Activated naive CD4-positive, alpha-beta T cell treated with Interleukin-2 at 50 U/mL for 16 hours (primary cell): Measurements from ENCODE around the gene SLC29A1.

Experiments used
- DNase-seq: peaks from one replicate; pipeline ENCODE4 v3.0.0-alpha.2; 2020

Gene SLC29A1

GRCh38 chr6:44237813-44238433 lies 14.5 kb downstream of the SLC29A1 start:
- peak; percentile 82 for DNase-seq

GRCh38 chr6:44238687-44239350 lies 15.4 kb downstream of the SLC29A1 start:
- no peak for DNase-seq

DNA sequence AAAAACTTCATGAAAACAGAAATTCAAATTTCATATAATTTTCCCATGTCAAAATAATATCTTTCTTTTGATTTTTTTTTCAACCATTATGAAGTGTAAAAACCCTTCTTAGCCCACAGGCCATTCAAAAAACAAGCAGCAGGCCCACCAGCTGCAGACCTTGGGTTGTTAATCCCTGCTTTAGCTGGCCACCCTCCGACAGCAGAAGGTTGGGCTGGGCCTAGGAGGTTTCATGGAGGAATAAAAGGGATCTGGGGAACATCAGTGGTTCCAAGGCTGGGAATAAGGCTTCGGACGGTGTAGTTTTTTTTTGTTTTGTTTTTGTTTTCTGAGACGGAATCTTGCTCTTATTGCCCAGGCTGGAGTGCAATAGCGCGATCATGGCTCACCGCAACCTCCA lies 19.9 kb downstream of the SLC29A1 start:
- no peak for DNase-seq

DNA sequence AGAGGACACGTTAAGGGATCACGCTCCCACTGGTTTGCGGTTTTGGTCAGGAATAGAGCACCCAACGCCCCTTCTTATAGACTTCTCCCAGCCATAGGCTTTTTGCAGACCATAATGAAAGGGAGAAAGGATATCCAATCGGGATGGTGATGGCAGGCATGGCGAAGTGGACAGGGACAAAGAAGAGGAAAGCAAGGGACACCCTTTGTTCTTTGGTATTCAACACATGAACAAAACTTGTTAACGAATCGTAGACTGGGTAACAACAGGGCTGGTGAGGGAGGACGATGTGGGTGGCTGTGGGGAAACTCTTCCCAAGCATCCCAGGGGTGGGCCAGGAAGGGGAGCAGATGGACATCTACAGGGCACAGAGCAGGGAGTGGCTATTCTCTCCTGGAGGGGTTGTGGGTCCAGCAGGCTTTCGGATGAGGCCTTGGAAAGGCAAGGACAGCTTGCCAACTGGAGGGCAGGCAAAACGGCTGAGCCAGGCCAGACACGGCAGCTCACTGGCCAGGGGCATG lies 22.1 kb downstream of the SLC29A1 start:
- no peak for DNase-seq

GRCh38 chr6:44245912-44246662 lies 22.7 kb downstream of the SLC29A1 start:
- DNase-seq = peak; percentile 89

- DNase-seq = peak; percentile 98
Observed at GRCh38 chr6:44246663-44247337, 23.4 kb downstream of the SLC29A1 start, which contains the start of gene HSP90AB1. TSS of gene HSP90AB1 (plus strand) at chr6:44247101. CDS start at chr6:44248630, 1,529 bp downstream.

GRCh38 chr6:44247338-44248302 lies 24.2 kb downstream of the SLC29A1 start:
- peak; percentile 92 for DNase-seq

GRCh38 chr6:44248579-44248978 lies 25.2 kb downstream of the SLC29A1 start:
- DNase-seq = no peak

- DNase-seq = no peak
Observed at GRCh38 chr6:44249082-44249748, 25.8 kb downstream of the SLC29A1 start.

DNA sequence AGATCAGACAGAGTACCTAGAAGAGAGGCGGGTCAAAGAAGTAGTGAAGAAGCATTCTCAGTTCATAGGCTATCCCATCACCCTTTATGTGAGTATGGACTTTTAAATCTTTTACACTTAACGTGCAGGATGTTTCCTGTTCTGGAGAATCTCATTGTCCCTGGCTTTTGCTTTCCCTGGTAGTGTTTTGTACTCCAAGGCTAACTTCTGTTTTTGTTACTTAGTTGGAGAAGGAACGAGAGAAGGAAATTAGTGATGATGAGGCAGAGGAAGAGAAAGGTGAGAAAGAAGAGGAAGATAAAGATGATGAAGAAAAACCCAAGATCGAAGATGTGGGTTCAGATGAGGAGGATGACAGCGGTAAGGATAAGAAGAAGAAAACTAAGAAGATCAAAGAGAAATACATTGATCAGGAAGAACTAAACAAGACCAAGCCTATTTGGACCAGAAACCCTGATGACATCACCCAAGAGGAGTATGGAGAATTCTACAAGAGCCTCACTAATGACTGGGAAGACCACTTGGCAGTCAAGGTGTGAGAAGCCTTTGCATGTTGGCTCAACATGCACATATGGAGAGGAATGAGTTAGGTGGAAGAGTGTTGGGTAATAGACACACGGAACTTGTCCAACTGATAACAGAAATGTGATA lies 26.8 kb downstream of the SLC29A1 start:
- no peak for DNase-seq

DNA sequence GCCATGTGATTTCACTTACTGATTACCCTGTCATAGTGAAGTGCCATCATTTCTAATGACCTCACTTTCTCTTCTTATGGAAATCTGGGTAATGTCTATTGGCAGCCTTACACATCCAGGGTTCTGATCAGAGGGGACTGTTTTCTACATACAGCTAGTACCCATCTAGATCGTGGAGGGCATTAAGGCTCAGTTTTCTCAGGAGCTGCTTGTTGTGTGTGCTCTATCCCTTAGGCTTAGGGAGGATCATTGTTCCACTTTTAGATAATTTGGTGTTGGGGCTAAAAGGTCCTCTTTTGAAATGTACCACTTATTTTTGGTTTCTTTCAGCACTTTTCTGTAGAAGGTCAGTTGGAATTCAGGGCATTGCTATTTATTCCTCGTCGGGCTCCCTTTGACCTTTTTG lies 27.3 kb downstream of the SLC29A1 start:
- no peak for DNase-seq

DNA sequence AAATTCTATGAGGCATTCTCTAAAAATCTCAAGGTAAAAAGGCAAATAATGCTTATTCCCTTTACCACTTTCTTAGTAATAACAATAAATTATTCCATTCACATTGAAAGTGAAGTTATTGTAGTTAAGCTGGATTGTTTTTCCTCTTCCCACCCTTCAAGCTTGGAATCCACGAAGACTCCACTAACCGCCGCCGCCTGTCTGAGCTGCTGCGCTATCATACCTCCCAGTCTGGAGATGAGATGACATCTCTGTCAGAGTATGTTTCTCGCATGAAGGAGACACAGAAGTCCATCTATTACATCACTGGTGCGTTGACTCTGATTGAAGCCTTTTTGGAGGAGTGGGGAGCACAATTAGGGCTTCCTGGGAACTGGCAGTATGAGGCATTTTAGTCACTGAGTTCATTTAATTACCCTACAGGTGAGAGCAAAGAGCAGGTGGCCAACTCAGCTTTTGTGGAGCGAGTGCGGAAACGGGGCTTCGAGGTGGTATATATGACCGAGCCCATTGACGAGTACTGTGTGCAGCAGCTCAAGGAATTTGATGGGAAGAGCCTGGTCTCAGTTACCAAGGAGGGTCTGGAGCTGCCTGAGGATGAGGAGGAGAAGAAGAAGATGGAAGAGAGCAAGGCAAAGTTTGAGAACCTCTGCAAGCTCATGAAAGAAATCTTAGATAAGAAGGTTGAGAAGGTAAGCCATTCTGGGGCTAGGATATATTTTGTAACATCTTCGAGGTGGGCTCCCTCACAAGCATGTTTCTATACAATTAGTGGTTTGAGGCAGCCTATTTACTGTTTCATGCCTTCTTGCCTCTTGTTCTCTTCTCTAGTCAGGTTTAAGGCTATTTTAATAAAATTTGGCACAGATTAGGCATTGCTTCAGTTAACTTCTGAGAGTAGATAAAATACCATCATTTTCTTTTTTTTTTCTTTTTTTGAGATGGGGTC lies 28.5 kb downstream of the SLC29A1 start:
- DNase-seq = no peak

DNA sequence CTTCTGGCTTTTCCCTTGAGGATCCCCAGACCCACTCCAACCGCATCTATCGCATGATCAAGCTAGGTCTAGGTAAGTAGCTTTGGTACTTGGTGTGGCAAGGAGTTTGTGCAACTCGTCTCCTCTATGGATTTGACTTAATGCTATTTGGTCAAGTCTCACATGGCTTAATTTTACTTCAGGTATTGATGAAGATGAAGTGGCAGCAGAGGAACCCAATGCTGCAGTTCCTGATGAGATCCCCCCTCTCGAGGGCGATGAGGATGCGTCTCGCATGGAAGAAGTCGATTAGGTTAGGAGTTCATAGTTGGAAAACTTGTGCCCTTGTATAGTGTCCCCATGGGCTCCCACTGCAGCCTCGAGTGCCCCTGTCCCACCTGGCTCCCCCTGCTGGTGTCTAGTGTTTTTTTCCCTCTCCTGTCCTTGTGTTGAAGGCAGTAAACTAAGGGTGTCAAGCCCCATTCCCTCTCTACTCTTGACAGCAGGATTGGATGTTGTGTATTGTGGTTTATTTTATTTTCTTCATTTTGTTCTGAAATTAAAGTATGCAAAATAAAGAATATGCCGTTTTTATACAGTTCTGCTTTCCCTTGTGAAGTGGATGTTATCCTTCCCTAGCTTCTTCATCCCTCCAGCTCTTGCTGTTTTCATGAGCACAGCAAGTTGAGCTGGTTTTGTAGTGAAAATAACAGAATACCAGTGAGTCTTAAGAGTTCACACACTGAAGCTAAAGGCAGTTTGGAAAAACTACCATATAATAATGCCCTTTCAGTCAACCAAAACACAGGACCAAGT lies 30.1 kb downstream of the SLC29A1 start:
- DNase-seq = peak; percentile 63

GRCh38 chr6:44254191-44255104 lies 31.1 kb downstream of the SLC29A1 start:
- DNase-seq = peak; percentile 43

- DNase-seq = peak; percentile 47
Observed at GRCh38 chr6:44255105-44255808, 31.9 kb downstream of the SLC29A1 start.

DNA sequence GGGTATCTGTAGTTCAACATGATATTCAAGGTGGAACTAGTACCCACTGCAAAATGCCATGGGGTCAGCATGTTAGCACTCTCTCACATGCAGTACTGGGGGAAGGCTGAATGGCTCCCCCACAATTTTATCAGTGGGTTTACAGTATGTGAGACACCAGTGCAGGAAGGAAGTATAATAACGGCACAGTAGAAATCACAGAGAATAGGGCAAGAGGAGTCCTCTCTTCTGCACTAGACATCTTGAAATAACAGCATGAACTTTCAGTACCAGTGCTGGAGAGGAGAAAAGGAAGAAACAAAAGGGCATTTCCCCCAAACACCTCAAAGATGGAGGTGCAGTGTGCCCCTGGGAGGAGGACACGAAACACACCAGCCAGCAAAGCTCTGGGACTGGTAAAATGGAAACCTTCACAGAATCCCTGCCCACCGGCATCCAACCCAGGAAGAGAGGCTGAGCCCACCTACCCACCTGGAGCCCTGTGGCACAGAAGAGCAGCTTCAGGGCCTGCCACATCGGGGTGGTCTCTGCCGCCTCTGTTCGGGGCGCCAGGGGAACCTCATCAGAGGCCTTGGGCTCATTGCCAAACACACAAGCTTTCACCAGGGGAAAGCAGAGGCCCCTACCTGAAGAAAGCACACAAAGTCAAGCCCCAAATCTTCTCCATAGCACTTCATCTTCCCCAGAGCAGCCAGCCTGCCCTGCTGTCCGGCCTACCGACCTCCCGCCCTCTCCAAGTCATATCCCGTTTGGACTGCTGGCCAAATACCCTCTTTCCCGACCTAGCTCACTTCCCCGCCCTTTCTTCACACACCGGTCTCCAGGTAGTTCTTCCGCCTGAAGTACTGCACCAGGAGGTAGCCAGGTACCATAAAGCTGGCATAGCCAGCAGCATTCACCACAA lies 32.7 kb downstream of the SLC29A1 start:
- peak; percentile 36 for DNase-seq
